MG63 (cell line): ENCODE measurements around the gene CHIT1. TPM values are rescaled to one million over a fixed set of nuclear protein-coding genes. Genes with fewer than 3 reads are reported as not detected.

Experiments
- DNase-seq: peaks from one replicate; pipeline ENCODE4 v3.0.0-alpha.2; 2020
- H3K27me3 ChIP-seq: fragments of 250-450 bp; sonication (Bioruptor Pico); 2 replicates; pipeline ENCODE4 v1.5.1; 2020; ENCODE audit warnings: mild to moderate bottlenecking, moderate library complexity
- H3K36me3 ChIP-seq: fragments of 250-450 bp; sonication (Bioruptor Pico); 2 replicates; pipeline ENCODE4 v1.5.1; 2020; ENCODE audit warnings: mild to moderate bottlenecking, moderate library complexity
- H3K4me3 ChIP-seq: fragments of 250-450 bp; sonication (Bioruptor Pico); 2 replicates; pipeline ENCODE4 v1.5.1; 2020; ENCODE audit warnings: mild to moderate bottlenecking, moderate library complexity
- H3K9me3 ChIP-seq: fragments of 250-450 bp; sonication (Bioruptor Pico); 2 replicates; pipeline ENCODE4 v1.5.1; 2020; ENCODE audit warnings: mild to moderate bottlenecking, moderate library complexity
- total RNA-seq: library from RNA; depleted of rRNA; stranded (reverse); fragments of >200 nt; shearing (Covaris generic); gene quantifications from 2 replicates; pipeline ENCODE4 v1.2.3, GENCODE V29; 2014; ENCODE audit warnings: low replicate concordance

CHIT1 gene
- total RNA-seq, 1 experiment from 2014 or later = not detected

DNA sequence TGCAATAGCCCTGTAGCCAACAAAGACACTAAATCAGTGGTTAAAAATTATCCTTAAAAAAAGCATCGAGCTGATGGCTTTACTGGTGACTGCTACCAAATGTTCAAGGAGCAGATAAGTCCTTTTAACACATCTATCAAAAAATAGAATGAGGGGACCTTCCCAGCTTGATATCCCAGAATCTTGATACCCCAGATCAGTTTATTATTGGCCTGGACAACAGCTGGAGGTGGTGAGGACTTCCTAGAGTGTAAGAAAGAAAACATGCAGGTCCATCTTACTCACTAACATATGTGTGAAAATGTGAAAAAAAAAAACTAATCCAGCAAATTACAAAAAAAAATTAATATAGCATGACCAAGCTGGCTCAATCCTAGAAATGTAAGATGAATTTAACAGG, 21.3 kb downstream of the CHIT1 start:
- DNase-seq = no peak
- H3K27me3 ChIP-seq = no peaks in the 10 kb centered on the region
- no peaks in the 10 kb centered on the region for H3K36me3 ChIP-seq
- H3K4me3 ChIP-seq = no peak overlapping the region
- H3K9me3 ChIP-seq = no peaks in the 10 kb centered on the region

DNA sequence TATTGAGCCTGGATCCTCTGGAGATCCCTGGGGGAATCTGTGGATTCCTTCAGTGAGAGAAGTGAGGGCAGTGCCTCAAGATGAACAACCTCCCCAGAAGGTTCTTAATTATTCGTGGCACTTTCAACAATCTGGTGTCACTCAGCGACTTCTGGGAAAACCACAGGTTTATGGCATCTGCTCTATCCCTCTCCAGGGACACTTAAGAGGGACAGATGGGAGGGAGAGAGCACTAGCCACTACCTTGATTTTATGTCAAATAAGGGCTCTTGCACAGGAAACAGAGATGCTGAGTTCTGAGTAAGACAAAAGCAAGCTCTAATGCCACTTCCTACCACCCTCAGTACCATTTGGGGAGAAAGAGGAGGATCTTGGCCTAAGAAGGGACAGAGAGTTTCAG, 21.7 kb downstream of the CHIT1 start:
- H3K9me3 ChIP-seq = no peaks in the 10 kb centered on the region
- no peak for DNase-seq
- no peaks in the 10 kb centered on the region for H3K27me3 ChIP-seq
- no peaks in the 10 kb centered on the region for H3K36me3 ChIP-seq
- no peak overlapping the region for H3K4me3 ChIP-seq

DNA sequence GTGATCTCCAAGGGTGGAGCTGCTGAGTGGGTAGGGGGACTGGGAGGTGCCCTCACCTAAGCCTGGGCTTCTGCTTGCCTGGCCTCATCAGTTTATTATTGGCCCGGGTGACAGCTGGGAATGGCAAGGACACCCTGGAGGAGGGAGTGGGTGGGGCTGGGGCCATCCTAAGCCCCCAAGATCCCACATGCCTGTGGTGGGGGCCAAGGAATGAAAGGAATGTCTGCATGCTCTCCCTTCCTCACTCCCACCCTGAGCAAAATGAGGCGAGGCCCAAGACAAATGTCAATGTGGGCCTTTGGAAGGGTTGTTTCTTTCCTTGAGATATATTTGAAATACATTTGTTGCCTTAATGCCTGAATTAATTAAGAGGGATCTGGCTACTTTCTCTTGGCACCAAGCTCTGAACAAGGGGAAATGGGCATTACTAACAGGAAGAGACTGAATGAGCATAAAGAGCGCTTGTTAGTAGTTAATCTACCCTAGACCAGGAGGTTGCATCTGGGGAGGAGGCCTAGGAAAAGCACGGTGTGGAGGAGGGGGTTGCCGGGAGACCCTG, 23.3 kb downstream of the CHIT1 start:
- no peaks in the 10 kb centered on the region for H3K36me3 ChIP-seq
- no peak for DNase-seq
- no peaks in the 10 kb centered on the region for H3K27me3 ChIP-seq
- H3K9me3 ChIP-seq = no peaks in the 10 kb centered on the region
- H3K4me3 ChIP-seq = no peak overlapping the region

DNA sequence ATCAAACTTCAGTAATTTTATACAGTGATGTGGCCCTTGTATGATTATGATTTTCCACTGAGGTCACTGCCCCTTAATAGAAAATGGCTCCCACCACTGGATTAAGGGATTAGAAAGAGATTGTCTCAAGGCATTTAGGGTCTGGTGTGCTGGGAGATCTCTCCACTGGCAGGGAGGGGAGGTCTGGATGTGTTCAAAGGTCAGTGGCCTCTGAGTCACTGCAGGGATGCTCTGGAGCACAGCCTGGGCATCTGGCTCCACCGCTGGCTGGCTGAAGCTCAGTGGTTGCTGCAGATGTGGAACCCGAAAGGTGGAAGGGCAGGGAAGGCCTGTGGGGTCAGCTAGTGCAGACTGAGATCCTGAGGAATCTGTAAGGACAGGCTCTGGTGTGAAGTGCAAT, 24.7 kb downstream of the CHIT1 start:
- no peaks in the 10 kb centered on the region for H3K9me3 ChIP-seq
- H3K4me3 ChIP-seq = no peak overlapping the region
- H3K36me3 ChIP-seq = no peaks in the 10 kb centered on the region
- peak; percentile 82 for DNase-seq
- no peaks in the 10 kb centered on the region for H3K27me3 ChIP-seq

DNA sequence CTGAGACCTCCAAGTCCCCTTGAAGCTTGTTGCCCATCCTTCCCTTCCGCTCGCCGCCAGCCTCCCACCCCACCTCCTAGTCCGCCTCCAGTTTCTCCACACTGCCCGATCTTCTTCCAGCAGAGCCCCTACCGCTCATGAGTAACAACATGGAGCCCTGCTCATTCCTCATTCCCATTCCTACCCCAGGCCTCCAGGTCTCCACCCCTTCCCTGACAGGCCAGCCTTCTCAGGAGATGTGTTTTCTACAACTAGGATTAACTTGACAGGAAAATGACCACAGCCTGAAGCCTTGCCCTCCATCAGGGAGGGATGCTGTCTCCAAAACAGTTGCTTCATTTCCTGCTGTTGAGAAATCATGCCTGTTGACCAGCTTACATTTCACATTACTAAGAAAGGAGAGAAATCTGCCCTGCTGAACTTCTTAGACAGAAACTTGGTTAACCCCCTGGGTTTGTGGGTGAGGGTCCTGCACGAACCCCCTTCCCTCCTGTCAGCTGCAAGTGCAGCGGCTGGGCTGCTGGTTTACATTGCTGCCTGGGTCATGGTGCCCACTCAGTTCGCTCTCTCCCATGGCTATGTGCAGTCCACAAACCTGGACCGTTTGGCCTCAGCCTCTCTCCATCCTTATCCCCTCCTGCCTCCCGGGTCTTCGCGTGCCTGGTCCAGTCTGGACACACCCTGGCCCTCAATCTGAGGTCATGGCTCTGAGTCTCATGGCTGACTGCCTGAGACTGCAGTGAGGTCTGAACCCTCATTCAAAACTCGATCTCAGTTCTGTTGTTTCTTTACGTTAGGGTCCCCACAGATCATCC, 26.8 kb downstream of the CHIT1 start:
- peak; percentile 89 for DNase-seq
- H3K4me3 ChIP-seq = no peak overlapping the region
- no peaks in the 10 kb centered on the region for H3K36me3 ChIP-seq
- no peaks in the 10 kb centered on the region for H3K9me3 ChIP-seq
- no peaks in the 10 kb centered on the region for H3K27me3 ChIP-seq

DNA sequence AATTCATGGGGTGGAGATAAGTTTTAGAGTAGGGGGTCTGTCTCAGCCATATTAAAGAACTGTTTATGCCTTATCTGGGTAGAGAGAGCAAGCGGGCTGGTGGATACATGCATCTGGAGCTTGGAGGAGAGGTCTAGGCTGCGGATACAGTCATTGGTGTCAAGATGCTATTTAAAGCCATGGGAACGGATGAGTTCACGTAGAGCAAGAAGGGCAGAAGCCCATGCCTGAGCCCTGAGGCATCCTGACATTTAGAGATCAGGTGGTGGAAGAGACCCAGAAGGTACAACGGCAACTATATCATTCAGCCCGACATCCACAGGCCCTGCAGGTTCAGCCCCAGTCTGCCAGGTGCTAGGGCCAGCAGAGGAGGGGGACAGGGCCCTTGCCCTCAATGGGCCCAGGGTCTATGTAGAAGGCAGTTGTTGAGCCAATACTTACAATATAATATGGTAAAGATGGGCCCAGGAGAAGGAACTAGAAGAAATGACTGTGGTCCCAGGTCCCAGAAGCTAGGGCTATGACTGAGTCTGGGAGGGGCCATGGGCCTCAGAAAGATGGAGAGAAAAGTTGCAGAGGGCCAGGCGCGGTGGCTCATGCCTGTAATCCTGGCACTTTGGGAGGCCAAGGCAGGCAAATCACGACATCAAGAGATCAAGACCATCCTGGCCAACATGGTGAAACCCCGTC, 27.8 kb downstream of the CHIT1 start:
- no peaks in the 10 kb centered on the region for H3K27me3 ChIP-seq
- no peak overlapping the region for H3K4me3 ChIP-seq
- H3K36me3 ChIP-seq = no peaks in the 10 kb centered on the region
- H3K9me3 ChIP-seq = no peaks in the 10 kb centered on the region
- no peak for DNase-seq

DNA sequence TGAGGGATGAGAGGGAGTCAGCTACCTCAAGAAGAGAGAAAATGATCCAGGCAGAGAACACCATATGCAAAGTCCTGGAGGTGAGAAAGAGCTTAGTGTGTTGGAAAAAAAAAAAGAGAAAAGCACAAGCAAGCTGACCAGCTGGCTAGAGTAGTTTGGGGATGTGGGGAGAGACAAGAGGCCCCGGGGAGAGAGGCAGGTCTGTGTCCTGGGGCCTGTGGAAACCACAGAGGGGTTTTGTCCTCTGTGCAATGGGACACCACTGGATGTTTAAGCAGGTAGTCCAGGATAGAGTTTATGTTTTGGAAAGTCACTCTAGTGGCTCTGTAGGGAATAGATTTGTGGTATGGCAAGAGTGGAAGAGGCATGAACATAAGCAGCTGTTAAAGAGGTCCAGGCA, 28.6 kb downstream of the CHIT1 start:
- Histone ChIP-seq H3K36me3 (no peaks in the 10 kb centered on the region), H3K9me3 (no peaks in the 10 kb centered on the region), H3K4me3 (no peak overlapping the region), H3K27me3 (no peaks in the 10 kb centered on the region)
- no peak for DNase-seq

DNA sequence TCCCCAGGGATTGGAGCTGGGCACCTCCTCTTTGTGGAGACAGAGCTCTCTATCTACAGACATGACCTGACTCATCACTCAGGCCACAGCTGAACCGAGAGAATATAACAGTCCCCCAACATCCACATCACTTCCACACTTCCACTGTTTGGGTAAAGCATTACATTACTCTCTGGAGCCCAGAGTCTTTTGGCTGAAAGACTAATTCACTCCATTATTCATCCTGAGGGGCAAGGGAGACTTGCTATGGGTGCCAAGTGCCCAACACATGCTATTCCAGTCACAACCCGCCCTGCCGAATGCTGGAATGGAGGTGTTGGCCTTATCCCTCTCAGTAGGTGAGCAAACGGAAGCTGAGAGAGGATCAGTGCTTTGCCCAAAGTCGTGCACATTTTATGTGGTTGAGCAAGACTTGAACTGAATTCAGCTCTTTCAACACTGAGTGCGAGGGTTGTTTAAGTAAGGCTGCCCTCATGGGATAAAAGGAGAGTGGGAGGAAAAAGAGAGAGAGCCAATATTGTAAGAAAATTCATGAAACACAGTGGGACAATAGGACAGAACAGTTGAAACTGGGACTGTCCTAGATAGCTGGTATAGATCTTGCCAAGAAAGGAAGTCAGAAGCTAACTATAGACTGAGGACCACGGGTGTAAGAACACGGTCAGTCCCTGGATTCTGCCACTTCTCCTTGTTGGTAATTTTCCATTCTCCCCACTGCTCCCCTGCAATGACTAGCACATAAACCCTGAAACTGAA, 29.5 kb downstream of the CHIT1 start:
- Histone ChIP-seq H3K9me3 (no peaks in the 10 kb centered on the region), H3K27me3 (no peaks in the 10 kb centered on the region), H3K36me3 (no peaks in the 10 kb centered on the region), H3K4me3 (no peak overlapping the region)
- DNase-seq = peak; percentile 97

DNA sequence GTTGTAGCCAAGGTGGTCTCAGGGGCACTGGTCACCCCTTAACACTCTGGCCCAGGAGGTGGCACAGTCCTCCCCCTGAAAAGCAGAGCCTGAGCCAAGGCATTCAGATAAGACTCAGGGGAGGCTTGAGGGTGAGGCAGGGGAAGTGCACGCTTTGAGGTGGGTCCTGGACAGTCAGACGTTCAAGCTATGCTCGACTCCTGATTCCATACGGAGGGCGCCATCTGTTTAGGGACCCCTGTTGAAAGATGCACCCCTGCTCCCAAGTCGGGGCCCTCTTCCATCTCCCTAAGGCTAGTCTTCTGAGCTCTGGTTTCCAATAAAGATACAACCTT, 30.0 kb downstream of the CHIT1 start:
- H3K36me3 ChIP-seq = no peaks in the 10 kb centered on the region
- no peak overlapping the region for H3K4me3 ChIP-seq
- DNase-seq = no peak
- no peaks in the 10 kb centered on the region for H3K27me3 ChIP-seq
- no peaks in the 10 kb centered on the region for H3K9me3 ChIP-seq

DNA sequence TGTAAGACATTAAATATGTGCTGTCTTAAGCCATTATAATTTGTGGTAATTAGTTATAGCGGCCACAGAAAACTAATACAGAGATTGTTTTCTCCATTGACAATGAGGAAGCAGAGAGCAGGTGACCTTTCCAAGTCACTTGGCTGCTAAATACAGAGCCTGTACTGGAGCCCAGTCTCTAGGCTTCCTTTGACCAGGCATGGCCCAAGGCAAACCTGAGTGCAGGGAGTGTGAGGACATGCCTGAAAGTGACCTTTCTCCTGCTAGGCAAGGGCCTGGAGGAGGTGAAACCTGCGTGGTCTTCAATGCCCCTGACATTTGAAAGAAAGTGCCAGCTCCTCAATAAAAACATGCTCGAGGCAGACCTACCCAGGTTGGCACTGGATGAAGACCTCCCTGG, 30.5 kb downstream of the CHIT1 start:
- DNase-seq = no peak
- Histone ChIP-seq H3K9me3 (no peaks in the 10 kb centered on the region), H3K27me3 (no peaks in the 10 kb centered on the region), H3K36me3 (no peaks in the 10 kb centered on the region), H3K4me3 (no peak overlapping the region)

DNA sequence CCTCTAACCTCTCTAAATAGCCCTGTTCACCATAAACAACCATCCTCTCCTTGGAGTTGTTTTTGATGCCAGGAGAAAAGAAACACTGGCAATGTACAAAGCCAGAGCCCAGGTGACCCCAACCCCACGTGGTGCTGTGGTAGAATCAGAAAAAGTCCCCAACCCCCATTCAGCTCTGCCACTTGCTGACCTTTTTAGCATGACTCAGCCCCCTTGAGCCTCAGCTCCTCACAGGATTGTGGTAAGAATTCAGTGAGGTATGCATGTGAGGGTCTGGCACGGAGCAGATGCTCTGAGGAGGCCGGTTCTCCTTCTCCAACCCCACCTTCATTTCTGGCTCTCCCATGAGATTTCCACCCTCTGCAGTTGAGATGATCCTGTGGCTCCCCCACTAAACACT, 31.8 kb downstream of the CHIT1 start:
- peak; percentile 82 for DNase-seq
- H3K9me3 ChIP-seq = no peaks in the 10 kb centered on the region

DNA sequence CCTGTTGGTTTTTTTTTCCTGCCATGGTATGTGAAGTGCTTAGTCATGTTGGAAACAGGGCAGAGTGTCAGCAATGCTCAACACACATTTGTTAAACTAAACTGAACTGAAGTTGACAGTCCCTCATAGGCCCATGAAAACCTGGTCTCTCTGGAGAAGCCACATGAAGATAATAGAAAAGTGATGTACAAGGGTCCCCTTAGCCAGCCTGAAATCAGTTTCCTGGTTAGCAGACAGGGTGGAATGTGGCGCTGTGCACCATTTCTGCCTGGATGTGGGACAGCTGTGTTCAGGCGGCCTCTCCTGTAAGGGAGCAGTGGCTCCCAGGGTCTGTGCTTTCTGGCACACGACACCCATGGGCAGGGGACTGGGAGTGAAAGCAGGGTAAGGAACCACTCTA, 33.1 kb downstream of the CHIT1 start:
- H3K9me3 ChIP-seq = no peaks in the 10 kb centered on the region
- DNase-seq = no peak
- no peak overlapping the region for H3K4me3 ChIP-seq
- no peaks in the 10 kb centered on the region for H3K36me3 ChIP-seq
- no peaks in the 10 kb centered on the region for H3K27me3 ChIP-seq

More for the DNA sequence above, 31.8 kb downstream of the CHIT1 start:
- H3K36me3 ChIP-seq = no peaks in the 10 kb centered on the region
- no peak overlapping the region for H3K4me3 ChIP-seq
- H3K27me3 ChIP-seq = no peaks in the 10 kb centered on the region

DNA sequence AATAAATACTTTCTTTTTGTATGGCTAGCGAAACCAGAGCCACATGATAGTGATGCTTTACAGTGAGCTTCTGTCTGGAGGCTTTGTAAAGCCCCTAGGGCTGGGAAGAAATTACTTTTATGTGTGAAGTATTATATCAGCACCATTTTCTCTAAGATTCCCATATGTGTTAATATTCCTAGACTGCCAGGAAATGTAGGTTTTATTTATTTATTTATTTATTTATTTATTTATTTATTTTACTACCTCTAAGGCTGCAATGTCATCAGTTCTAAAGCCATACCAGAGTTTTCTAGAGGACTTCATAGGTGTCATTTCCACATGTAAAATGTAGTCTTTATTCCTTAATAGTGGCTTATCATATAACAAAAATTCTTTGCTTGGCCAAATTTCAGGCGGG, 38.5 kb downstream of the CHIT1 start:
- no peaks in the 10 kb centered on the region for H3K9me3 ChIP-seq
- no peaks in the 10 kb centered on the region for H3K36me3 ChIP-seq
- no peak overlapping the region for H3K4me3 ChIP-seq
- no peaks in the 10 kb centered on the region for H3K27me3 ChIP-seq
- no peak for DNase-seq

DNA sequence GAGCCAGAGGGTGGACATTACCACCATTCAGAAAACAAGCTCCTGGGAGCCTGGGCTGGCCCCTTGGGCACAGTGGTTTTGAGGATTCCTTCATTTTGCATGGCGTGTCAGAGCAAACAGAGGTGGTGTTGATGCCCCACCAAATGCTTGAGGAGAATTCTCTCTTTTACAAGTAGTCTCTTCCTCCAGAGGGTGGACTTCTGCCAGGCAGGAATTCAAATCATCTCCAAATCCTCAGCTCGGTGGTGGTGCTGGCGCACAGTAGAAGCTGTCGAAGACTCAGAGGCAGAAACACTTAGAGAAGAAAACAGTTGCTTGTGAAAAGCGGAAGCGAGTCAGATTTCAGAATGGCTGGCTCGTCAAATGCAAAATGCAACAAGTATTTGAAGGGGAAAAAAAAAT, 39.5 kb downstream of the CHIT1 start:
- Histone ChIP-seq H3K9me3 (no peaks in the 10 kb centered on the region), H3K27me3 (no peaks in the 10 kb centered on the region), H3K36me3 (no peaks in the 10 kb centered on the region), H3K4me3 (no peak overlapping the region)
- peak; percentile 79 for DNase-seq

DNA sequence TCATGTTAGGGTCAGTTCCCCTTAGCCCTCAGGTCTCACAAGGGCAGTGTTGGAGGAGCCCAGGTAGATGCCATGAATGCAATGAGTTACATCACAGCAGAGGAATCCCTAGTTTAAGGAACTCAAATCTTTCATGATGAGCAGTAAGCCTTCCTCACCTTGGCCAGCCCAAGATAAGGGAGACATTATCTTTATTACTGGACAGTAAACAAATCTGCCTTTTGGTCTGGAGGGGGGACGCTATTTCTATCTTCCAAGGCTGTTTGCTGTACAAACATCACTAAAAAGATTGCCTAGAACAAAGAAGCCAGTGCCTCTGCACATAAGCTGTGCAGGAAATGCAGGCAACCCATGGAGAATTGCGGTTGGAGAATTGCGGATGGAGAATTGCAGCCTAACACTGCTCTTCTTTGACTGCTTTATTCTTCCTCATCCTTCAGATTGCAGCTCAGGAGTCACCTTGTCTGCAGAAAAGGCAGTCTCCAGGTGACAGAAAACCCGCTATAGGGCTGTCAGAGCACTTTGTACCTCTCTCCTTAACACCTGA, 40.7 kb downstream of the CHIT1 start:
- Histone ChIP-seq H3K9me3 (no peaks in the 10 kb centered on the region), H3K36me3 (no peaks in the 10 kb centered on the region), H3K27me3 (no peaks in the 10 kb centered on the region), H3K4me3 (no peak overlapping the region)
- DNase-seq = no peak

DNA sequence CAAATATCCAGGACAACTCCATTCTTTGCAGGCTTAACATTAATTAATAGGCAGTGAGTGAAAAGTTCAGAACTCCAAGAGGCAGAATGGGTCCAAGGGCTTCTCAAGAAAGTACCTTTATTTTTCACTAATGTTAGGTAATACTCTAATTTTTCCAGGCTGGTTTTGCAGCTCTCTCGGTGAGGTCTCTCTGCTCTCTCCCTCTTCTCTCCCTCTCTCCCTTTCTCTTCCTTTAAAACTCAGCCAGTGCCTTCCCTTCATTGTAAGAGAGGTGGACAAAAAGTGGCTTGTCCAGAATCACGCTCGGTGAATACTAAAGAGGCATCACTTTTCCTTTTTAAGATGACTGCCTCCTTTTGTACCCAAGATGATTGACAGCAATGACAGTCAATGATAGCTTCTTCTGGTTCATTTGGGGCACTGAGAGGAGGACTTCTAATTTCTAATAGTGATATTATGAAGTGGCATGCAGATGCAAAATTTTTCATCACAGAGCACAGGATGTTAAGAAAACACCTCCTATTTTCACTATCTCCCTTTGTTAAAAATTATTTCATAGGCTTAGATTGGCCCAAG, 41.7 kb downstream of the CHIT1 start:
- no peaks in the 10 kb centered on the region for H3K27me3 ChIP-seq
- no peak for DNase-seq

DNA sequence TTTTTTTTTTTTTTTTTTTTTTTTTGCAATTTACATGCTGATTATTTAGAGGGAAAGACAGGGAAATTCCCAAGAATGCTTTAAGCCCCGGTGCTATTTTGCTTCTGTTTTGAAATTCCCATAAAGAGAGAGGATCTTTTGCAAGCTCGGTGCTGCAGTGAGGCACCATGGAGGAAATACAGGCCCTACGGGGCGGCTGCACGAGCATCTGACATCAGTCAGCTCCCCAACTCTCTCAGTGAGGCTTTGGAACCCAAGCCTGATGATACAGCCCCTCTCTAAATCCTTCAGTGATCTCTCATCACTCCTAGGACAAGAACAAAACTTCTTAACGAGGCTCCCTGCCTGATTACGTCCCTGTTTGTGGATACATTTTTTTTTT, 42.2 kb downstream of the CHIT1 start:
- Histone ChIP-seq H3K27me3 (no peaks in the 10 kb centered on the region), H3K4me3 (no peak overlapping the region), H3K36me3 (no peaks in the 10 kb centered on the region), H3K9me3 (no peaks in the 10 kb centered on the region)
- DNase-seq = no peak

More for the DNA sequence above, 41.7 kb downstream of the CHIT1 start:
- H3K4me3 ChIP-seq = no peak overlapping the region
- no peaks in the 10 kb centered on the region for H3K9me3 ChIP-seq
- H3K36me3 ChIP-seq = no peaks in the 10 kb centered on the region
